Stimulated activated memory B cell treated with anti-CD40 and anti-IgM and Interleukin-4, amounts not matched to agents 10 μg/mL and 1 μg/mL and 100 μg/mL, for 72 hours (primary cell): ENCODE data around the gene GSE1.

Source experiments
- ATAC-seq: fragments of 150-1000 bp; cut with Tn5 transposase; 2 replicates; pipeline ENCODE4 v1.10.0; 2021
- H3K27ac Mint-ChIP-seq: one replicate; pipeline ENCODE4 v1.8.0; 2022; ENCODE audit warnings: mild to moderate bottlenecking, mixed read lengths
- H3K27me3 Mint-ChIP-seq: one replicate; pipeline ENCODE4 v1.8.0; 2022; ENCODE audit warnings: mixed read lengths
- H3K36me3 Mint-ChIP-seq: one replicate; pipeline ENCODE4 v1.8.0; 2022; ENCODE audit warnings: mixed read lengths
- H3K4me1 Mint-ChIP-seq: one replicate; pipeline ENCODE4 v1.8.0; 2022; ENCODE audit warnings: mixed read lengths
- H3K4me3 Mint-ChIP-seq: one replicate; pipeline ENCODE4 v1.8.0; 2022; ENCODE audit warnings: mild to moderate bottlenecking, moderate library complexity, mixed read lengths
- H3K9me3 Mint-ChIP-seq: one replicate; pipeline ENCODE4 v1.8.0; 2022; ENCODE audit warnings: mixed read lengths

The GSE1 gene

GRCh38 chr16:85678016-85678415 lies 64.9 kb downstream of the GSE1 start:
- Mint-ChIP-seq H3K36me3 (peaks cover 18% of the 10 kb centered on the region), H3K4me1 (peaks cover 16% of the 10 kb centered on the region), H3K4me3 (no peak overlapping the region), H3K27me3 (no peaks in the 10 kb centered on the region), H3K9me3 (no peaks in the 10 kb centered on the region), H3K27ac (no peak overlapping the region)
- ATAC-seq, result no peak

- H3K36me3 Mint-ChIP-seq, result peaks cover 18% of the 10 kb centered on the region
- no peak overlapping the region for H3K27ac Mint-ChIP-seq
Observed at GRCh38 chr16:85678821-85679220, 65.7 kb downstream of the GSE1 start.

GRCh38 chr16:85679870-85680269 lies 66.7 kb downstream of the GSE1 start:
- H3K4me3 Mint-ChIP-seq, result no peak overlapping the region
- peaks cover 9% of the 10 kb centered on the region for H3K36me3 Mint-ChIP-seq
- H3K27me3 Mint-ChIP-seq, result no peaks in the 10 kb centered on the region
- peak overlapping the region; percentile 66 for H3K27ac Mint-ChIP-seq
- H3K9me3 Mint-ChIP-seq, result no peaks in the 10 kb centered on the region
- H3K4me1 Mint-ChIP-seq, result peaks cover 16% of the 10 kb centered on the region
- no peak for ATAC-seq

More at GRCh38 chr16:85678821-85679220, 65.7 kb downstream of the GSE1 start:
- Mint-ChIP-seq H3K27me3 (no peaks in the 10 kb centered on the region), H3K4me1 (peaks cover 16% of the 10 kb centered on the region), H3K4me3 (no peak overlapping the region), H3K9me3 (no peaks in the 10 kb centered on the region)
- no peak for ATAC-seq

GRCh38 chr16:85680352-85680944 lies 67.3 kb downstream of the GSE1 start:
- H3K9me3 Mint-ChIP-seq, result no peaks in the 10 kb centered on the region
- peaks cover 16% of the 10 kb centered on the region for H3K4me1 Mint-ChIP-seq
- peak; percentile 74 for ATAC-seq
- H3K27me3 Mint-ChIP-seq, result no peaks in the 10 kb centered on the region
- peak overlapping the region; percentile 51 for H3K4me3 Mint-ChIP-seq
- H3K36me3 Mint-ChIP-seq, result peaks cover 3% of the 10 kb centered on the region
- peak overlapping the region; percentile 66 for H3K27ac Mint-ChIP-seq

GRCh38 chr16:85681255-85681654 lies 68.1 kb downstream of the GSE1 start:
- Mint-ChIP-seq H3K4me1 (peaks cover 23% of the 10 kb centered on the region), H3K36me3 (no peaks in the 10 kb centered on the region), H3K27me3 (no peaks in the 10 kb centered on the region), H3K4me3 (no peak overlapping the region), H3K9me3 (no peaks in the 10 kb centered on the region), H3K27ac (no peak overlapping the region)
- ATAC-seq, result no peak

- H3K27ac Mint-ChIP-seq, result peak overlapping the region; percentile 1
- ATAC-seq, result no peak
- no peak overlapping the region for H3K4me3 Mint-ChIP-seq
- H3K36me3 Mint-ChIP-seq, result no peaks in the 10 kb centered on the region
- H3K9me3 Mint-ChIP-seq, result no peaks in the 10 kb centered on the region
- H3K27me3 Mint-ChIP-seq, result no peaks in the 10 kb centered on the region
- peaks cover 32% of the 10 kb centered on the region for H3K4me1 Mint-ChIP-seq
Observed at GRCh38 chr16:85682516-85682915, 69.4 kb downstream of the GSE1 start.

- H3K27ac Mint-ChIP-seq, result peak overlapping the region; percentile 1
- no peaks in the 10 kb centered on the region for H3K27me3 Mint-ChIP-seq
- no peaks in the 10 kb centered on the region for H3K9me3 Mint-ChIP-seq
- peaks cover 39% of the 10 kb centered on the region for H3K4me1 Mint-ChIP-seq
- no peak for ATAC-seq
- no peak overlapping the region for H3K4me3 Mint-ChIP-seq
- no peaks in the 10 kb centered on the region for H3K36me3 Mint-ChIP-seq
Observed at GRCh38 chr16:85683363-85683762, 70.2 kb downstream of the GSE1 start.

- Mint-ChIP-seq H3K4me1 (peaks cover 31% of the 10 kb centered on the region), H3K27me3 (peaks cover 2% of the 10 kb centered on the region), H3K27ac (no peak overlapping the region), H3K9me3 (no peaks in the 10 kb centered on the region), H3K36me3 (no peaks in the 10 kb centered on the region), H3K4me3 (no peak overlapping the region)
- no peak for ATAC-seq
Observed at GRCh38 chr16:85685251-85685650, 72.1 kb downstream of the GSE1 start.

- H3K36me3 Mint-ChIP-seq, result no peaks in the 10 kb centered on the region
- no peak overlapping the region for H3K27ac Mint-ChIP-seq
- peak overlapping the region; percentile 80 for H3K4me3 Mint-ChIP-seq
- H3K9me3 Mint-ChIP-seq, result no peaks in the 10 kb centered on the region
- ATAC-seq, result no peak
- peaks cover 23% of the 10 kb centered on the region for H3K4me1 Mint-ChIP-seq
- H3K27me3 Mint-ChIP-seq, result peaks cover 11% of the 10 kb centered on the region
Observed at GRCh38 chr16:85686912-85687591, 73.9 kb downstream of the GSE1 start.

- H3K4me3 Mint-ChIP-seq, result peak overlapping the region; percentile 80
- peak overlapping the region; percentile 37 for H3K27ac Mint-ChIP-seq
- H3K36me3 Mint-ChIP-seq, result no peaks in the 10 kb centered on the region
- no peaks in the 10 kb centered on the region for H3K9me3 Mint-ChIP-seq
- peaks cover 23% of the 10 kb centered on the region for H3K4me1 Mint-ChIP-seq
- no peak for ATAC-seq
- peaks cover 11% of the 10 kb centered on the region for H3K27me3 Mint-ChIP-seq
Observed at GRCh38 chr16:85687651-85688471, 74.7 kb downstream of the GSE1 start.

- H3K9me3 Mint-ChIP-seq, result no peaks in the 10 kb centered on the region
- peaks cover 23% of the 10 kb centered on the region for H3K4me1 Mint-ChIP-seq
- H3K36me3 Mint-ChIP-seq, result no peaks in the 10 kb centered on the region
- H3K27ac Mint-ChIP-seq, result peak within 1 kb of the TSS; percentile 37
- peak; percentile 100 for ATAC-seq
- peak within 1 kb of the TSS; percentile 80 for H3K4me3 Mint-ChIP-seq
- peaks cover 11% of the 10 kb centered on the region for H3K27me3 Mint-ChIP-seq
Observed at GRCh38 chr16:85688586-85689284, 75.6 kb downstream of the GSE1 start, which contains the start of gene GINS2. Gene GINS2, minus strand, starts transcription at chr16:85688954. Its CDS starts 56 bp downstream, at chr16:85688898.

GRCh38 chr16:85689285-85689949 lies 76.3 kb downstream of the GSE1 start:
- Mint-ChIP-seq H3K36me3 (no peaks in the 10 kb centered on the region), H3K4me3 (peak overlapping the region; percentile 41), H3K9me3 (no peaks in the 10 kb centered on the region), H3K4me1 (peaks cover 23% of the 10 kb centered on the region), H3K27ac (no peak overlapping the region), H3K27me3 (peaks cover 11% of the 10 kb centered on the region)
- ATAC-seq, result no peak

GRCh38 chr16:85689950-85690320 lies 76.8 kb downstream of the GSE1 start:
- no peak overlapping the region for H3K4me3 Mint-ChIP-seq
- ATAC-seq, result no peak
- H3K27ac Mint-ChIP-seq, result no peak overlapping the region
- H3K27me3 Mint-ChIP-seq, result peaks cover 11% of the 10 kb centered on the region
- peaks cover 23% of the 10 kb centered on the region for H3K4me1 Mint-ChIP-seq
- no peaks in the 10 kb centered on the region for H3K36me3 Mint-ChIP-seq
- no peaks in the 10 kb centered on the region for H3K9me3 Mint-ChIP-seq

GRCh38 chr16:85690469-85691064 lies 77.4 kb downstream of the GSE1 start:
- H3K36me3 Mint-ChIP-seq, result no peaks in the 10 kb centered on the region

More at GRCh38 chr16:85690469-85691064, 77.4 kb downstream of the GSE1 start:
- H3K4me1 Mint-ChIP-seq, result peaks cover 23% of the 10 kb centered on the region
- no peak for ATAC-seq
- H3K27ac Mint-ChIP-seq, result no peak overlapping the region
- no peaks in the 10 kb centered on the region for H3K9me3 Mint-ChIP-seq
- no peak overlapping the region for H3K4me3 Mint-ChIP-seq
- H3K27me3 Mint-ChIP-seq, result peaks cover 11% of the 10 kb centered on the region
